Myometrial cell (primary cell): Measurements from ENCODE around the gene FRG2B. TPM values are rescaled to one million over a fixed set of nuclear protein-coding genes. Genes with fewer than 3 reads are reported as not detected.

Source experiments
- total RNA-seq: library from RNA; depleted of rRNA; stranded (reverse); fragments of >200 nt; gene quantifications from 2 replicates; pipeline ENCODE4 v1.2.3, GENCODE V29; 2015

FRG2B gene
- not detected in 2 replicates for total RNA-seq

GRCh38 chr10:133626695-133627094 is at the start of gene FRG2B:
TSS of gene FRG2B (minus strand) at chr10:133626795. CDS start at chr10:133626742, 53 bp downstream.

Other genes with a start within 250 kb of the FRG2B start
- gene PAOX, start 247.5 kb downstream of the FRG2B start, total RNA-seq, result 8.6 and 12.9 TPM in 2 replicates
- 23.2 and 30.0 TPM in 2 replicates for gene MTG1, start 232.6 kb downstream of the FRG2B start, total RNA-seq
- gene SPRN, start 202.2 kb downstream of the FRG2B start, total RNA-seq, result 0.89 and 2.0 TPM in 2 replicates
- gene SCART1, start 172.8 kb downstream of the FRG2B start, total RNA-seq, result under 0.01 and 0.18 TPM in 2 replicates
- 0.18 TPM in 1 of 2 replicates, not detected in the other for gene CYP2E1, start 99.4 kb downstream of the FRG2B start, total RNA-seq
- gene SYCE1, start 61.2 kb downstream of the FRG2B start, total RNA-seq, result 0.58 TPM in 1 of 2 replicates, not detected in the other